HG02759 (cell line): ENCODE measurements around the gene RCE1.

ENCODE experiments used
- ATAC-seq: cut with Tn5 transposase; IDR thresholded peaks from one replicate; pipeline ENCODE4 v1.9.1; 2021; ENCODE audit warnings: mild to moderate bottlenecking, moderate library complexity; ENCODE audit not compliant: unreplicated experiment

The RCE1 gene

GRCh38 chr11:66868082-66868725 lies 25.0 kb downstream of the RCE1 start:
- ATAC-seq = no peak

DNA sequence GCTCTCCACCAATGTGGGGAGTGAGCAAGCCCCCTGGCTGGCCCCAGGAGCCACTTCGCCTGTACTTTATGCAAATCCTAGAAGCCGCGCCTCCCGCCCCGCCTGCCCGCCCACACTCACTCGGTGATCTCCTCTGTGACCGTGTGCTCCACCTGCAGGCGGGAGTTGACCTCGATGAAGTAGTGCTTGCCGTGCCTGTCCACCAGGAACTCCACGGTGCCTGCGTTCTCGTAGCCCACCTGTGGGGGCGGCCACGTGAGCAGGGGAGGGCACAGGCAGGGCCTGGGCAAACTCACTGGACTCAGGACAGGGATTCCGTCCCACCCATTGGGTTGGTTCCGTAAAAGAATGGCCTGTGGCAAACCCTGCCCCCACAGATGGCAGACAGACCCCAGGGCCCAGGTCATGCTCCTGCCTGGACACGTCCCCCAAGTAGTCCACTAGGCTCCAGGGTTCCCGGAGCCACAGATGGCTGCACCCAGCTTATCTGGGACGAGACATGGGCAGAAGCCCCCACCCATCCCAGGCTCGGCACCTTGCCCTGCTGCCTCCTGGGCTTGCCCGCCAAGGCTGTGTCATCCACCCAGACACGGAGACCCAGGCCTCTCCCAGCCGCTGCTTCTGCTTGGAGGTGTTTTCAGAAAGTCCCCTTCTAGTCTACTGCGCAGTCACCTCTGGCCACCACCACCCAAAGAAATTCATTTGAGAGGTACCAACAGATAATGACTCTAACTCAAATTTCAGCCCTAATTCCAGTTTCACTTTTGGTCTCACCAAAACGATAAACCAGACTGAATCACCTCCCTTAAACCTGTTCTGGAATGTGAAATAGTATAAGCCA lies 25.7 kb downstream of the RCE1 start:
- ATAC-seq = peak; percentile 89

DNA sequence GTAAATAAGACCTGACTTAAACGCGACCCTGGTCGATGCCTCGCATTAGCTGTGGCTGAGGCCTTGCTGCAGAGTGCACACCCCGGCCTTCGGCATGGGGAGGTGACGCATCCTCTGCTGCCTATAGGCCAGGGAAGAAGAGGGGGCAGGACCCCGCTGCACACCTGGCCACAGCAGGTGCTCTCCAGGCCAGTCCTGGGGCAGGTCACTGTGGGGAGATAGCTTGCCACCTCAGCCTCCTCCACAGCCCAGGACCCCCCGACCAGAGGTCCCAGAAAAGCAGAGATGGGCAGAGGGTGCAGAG lies 26.3 kb downstream of the RCE1 start:
- no peak for ATAC-seq

- no peak for ATAC-seq
Observed at GRCh38 chr11:66870131-66870530, 26.9 kb downstream of the RCE1 start.

DNA sequence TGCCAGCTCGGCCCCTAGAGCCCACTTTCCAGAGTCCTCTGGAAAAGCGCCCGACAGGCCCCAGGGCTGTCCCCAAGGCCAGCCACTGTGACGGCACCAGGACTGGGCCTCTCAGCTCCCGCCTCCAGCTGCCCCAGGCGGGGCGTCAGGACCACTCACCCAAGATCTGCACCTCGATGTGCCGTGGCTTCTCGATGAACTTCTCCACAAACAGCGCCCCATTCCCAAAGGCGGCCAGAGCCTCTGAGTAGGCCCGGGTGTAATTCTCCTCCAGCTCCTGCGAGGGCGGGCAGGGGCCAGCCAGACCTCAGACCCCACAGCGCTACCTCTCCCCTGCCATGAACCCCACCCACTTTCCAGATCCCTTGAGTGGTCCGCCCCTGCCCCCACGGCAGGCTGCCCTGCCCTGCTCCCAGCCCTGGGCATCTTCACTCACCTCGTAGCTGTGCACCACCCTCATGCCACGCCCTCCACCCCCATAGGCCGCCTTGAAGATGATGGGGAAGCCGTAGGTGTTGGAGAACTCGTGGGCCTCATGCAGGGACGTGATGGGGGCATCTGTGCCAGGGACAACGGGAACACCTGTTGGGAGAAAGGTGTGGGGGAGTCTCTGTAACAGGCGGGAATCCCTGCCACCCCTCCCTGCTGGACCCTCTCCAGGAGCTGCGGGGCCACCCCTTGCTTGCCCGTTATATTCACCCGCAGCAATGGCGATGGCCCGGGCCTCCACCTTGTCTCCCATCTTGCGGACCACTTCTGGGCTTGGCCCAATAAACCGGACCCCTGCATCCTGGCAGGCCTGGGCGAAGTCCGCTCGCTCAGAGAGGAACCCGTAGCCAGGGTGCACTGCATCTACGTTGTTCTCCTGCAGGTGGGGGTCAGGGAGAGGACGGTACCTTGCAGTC lies 27.6 kb downstream of the RCE1 start:
- no peak for ATAC-seq

DNA sequence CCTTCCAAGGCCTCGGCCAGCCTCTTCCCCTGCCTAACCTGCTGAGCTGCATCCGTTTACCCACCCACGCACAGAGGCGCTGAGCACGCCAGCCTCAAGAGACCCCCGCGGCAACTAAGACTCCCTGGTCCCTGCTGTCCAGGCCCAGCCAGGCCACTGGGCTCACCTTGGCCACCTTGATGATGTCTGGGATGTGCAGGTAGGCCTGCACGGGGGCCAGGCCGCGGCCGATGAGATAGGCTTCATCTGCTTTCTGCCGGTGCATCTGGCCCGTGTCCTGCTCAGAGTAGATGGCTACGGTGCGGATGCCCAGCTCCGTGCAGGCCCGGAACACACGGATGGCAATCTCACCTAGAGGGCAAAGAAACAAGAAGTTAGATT lies 28.3 kb downstream of the RCE1 start:
- no peak for ATAC-seq

GRCh38 chr11:66874232-66874631 lies 31.0 kb downstream of the RCE1 start:
- no peak for ATAC-seq

DNA sequence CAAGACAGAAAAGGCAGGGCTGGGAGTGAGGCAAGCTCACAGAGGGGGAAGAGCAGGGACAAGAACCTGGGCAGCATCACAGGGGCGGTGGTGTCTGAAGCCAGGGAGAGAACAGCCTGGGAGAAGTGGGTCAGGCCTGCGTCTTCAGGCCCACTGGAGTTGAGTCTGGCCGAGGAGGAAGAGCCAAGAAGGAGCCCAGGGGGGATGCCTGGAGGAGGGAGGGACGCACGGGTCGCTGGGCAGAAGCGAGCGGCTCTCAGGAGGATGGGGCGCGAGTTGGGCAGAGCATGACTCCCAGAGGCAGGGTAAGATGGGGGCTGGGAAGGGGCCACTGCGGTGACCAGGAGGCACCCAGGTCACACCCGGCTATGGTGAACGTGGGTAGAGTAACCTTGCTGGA lies 32.1 kb downstream of the RCE1 start:
- no peak for ATAC-seq

GRCh38 chr11:66877588-66878385 lies 34.5 kb downstream of the RCE1 start:
- no peak for ATAC-seq

- no peak for ATAC-seq
Observed at GRCh38 chr11:66878474-66878873, 35.2 kb downstream of the RCE1 start.

DNA sequence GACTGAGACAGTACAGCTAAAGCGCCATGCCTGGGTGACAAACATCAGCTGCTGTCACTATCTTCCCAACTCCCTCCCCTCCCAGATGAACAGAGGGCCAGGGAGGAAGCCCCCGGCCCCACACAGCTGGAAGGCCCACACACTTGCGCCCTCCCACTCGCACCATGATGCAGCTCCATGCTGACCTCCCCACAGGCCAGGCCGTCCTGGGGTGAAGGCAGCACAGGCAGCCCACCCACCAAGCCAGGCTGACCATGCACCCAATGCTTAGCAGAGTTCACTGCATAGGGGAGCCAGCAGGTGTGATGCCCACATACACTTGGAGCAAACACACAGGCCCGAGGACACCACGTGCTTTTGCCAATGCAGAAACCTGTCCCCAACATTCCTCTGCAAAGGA lies 35.8 kb downstream of the RCE1 start:
- ATAC-seq = no peak

DNA sequence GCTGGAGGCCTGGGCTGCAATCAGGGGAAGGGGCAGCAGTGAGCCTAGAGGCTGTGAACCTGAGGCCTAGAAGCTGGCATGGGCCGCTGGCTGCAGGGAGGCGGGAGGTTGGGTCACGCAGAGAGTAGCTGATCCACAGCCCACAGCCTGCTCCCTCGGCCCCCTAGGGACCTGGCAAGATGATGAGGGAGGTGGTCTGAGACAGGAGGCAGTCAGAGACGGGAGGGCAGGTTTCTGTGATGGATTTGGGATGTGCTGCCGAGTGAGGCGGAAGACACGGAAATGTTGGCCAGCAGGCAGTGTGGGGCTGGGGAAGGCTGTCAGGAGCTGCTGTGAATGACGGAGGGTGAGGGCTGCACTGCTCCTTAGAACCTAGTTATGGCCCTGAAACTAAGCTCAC lies 36.3 kb downstream of the RCE1 start:
- no peak for ATAC-seq

DNA sequence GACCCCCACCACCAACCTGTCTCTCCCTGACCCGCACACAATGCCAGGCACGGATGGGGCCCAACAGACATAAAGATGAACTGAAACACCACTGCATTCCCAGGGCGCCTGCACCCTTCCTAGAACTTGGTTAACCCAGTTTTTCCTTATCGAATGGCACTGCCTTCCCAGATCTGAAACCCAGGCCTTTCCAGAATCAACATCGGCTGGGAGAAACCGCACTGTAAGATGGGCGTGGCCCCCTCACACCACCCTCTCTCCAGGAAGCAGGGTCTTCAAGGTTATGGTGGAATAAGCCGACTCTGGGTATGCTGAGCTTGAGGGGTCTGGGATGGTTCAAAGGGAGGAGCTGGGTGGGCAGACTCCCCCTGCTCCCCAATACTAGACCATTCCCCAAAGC lies 36.8 kb downstream of the RCE1 start:
- no peak for ATAC-seq

DNA sequence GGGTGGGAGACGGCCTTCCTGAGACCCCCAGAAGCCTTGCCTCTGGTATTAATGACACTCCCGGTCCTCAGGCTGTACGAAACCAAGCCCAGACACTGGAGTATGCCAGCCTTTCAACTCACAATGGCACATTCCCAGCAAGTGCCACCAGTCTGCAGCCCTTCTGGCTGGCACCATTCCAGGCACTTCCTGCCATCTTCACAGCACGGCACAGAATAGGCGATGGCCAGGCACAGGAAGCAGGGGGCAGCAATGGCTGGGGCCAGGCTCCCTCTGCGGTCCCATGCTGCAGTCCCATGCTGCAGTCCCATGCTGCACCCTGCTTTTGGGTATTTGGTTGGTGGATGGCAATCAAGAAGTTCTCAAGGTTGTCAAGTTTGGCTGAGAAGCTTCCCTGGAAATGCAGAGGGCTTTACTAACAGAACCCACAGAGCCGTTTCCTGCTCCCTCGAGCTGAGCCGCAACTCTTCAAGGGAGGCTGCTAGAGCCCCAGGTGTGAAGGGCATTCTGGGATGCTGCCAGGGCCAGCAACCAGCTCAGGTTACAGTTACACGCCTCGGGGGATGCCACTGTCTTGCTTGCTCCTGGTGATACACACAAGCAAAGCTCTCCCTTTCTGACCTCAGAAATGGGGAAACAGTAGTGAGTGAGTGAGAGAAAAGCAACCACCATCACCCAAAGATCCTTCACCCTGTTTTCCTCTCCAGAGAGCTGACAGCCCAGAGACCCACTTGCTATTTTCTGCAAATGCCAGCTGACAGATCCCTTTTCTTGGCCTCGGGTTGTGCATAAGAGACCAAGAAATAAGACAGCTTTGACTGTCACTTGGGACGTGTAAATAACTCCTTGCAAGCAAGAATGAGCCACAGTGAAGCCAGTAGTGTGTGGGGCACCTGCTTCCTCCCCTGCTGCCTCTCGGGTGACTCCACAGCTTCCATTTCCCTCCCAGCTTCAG lies 37.5 kb downstream of the RCE1 start:
- ATAC-seq = no peak

DNA sequence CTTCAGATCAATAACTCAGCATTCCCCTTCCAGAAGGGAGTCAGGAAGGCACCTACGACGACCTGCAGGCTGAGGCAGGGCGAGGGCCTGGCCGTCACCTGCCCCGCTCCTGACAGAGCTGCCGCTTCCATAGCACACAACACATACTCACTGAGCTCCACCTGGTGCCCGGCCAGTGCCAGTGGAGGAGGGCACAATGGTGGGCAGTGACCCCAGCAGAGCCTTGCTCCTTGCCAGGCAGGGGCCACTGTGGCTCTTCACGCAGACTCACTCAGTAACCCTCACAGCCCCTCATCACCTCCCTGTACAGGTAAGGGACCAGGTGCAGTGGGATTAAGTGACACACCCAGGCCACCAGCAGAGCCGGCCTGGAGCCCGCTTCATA lies 38.2 kb downstream of the RCE1 start:
- no peak for ATAC-seq

DNA sequence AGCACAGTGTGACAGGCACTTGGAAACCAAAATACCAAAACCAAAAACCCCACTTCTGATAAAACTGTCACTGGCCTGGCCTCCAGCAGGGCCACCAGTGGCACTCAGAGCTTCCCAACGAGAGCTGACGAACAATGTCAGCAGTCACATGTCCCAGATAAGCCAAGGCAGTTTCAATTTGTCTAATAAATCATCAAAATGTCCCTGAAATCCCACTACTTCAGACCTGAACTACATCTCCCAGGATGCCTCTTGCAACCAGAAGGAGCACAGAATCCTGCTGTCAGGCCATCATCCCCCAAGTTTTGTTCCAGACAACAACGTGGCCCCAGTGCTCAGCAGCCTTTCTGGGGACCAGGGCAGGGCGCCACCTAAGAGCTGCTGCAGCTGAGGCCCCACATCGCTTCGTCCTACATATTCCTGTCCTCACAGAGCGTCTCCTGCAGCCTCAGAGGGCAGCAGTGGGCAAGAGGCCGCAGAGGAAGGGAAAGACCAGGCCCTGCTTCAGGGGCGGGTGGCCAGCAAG lies 38.7 kb downstream of the RCE1 start:
- ATAC-seq = no peak

GRCh38 chr11:66882561-66883015 lies 39.3 kb downstream of the RCE1 start:
- ATAC-seq = no peak

DNA sequence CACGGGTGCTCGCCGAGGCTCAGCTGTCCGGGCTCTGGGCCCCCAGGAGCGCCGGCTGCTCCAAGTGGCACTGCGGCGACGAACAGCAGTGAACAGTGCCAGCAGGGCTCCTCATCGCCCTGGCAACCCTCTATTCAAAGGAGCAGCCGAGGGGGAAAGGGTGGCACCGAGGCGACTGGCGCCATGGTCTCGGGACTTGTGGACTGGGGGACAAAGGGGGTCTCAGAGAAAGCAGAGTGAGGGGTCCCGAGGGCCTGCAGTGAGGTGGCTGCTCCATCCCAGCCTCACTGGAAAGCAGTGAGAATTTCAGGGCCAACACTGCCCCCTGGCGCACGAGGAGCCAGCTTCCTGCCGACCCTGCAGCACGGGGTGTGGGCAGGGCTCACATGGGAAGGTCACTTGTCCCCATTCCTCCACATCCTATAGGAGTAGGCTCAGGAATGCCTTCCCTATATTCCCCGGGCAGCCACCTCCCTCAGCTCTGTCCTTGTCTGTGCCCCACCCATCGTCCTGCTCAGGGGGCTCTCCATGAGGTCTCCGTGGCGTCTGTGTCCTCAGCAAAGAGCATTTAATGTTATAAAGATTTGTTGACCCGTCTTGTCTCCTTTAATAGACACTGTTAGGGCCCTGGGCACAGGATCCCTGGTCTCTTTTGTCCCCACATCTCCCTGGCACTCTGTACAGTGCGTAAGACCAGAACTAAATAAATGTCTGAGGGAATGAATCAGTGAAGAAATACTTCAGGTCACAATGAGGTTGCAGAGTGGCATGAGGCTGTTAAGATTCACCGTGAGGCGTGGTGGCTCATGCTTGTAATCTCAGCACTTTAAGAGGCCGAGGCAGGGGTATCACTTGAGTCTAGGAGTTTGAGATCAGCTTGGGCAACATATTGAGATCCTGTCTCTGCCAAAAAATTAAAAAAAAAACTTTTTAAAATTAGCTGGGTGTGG lies 40.0 kb downstream of the RCE1 start:
- no peak for ATAC-seq
